ENCODE results near the gene DNAI2. TPM values are rescaled to one million over a fixed set of nuclear protein-coding genes. Genes with fewer than 3 reads are reported as not detected.

DNAI2 gene
- total and polyA plus RNA-seq, 8 donors: 0.11 to 0.77 TPM; not detected in 6

DNA sequence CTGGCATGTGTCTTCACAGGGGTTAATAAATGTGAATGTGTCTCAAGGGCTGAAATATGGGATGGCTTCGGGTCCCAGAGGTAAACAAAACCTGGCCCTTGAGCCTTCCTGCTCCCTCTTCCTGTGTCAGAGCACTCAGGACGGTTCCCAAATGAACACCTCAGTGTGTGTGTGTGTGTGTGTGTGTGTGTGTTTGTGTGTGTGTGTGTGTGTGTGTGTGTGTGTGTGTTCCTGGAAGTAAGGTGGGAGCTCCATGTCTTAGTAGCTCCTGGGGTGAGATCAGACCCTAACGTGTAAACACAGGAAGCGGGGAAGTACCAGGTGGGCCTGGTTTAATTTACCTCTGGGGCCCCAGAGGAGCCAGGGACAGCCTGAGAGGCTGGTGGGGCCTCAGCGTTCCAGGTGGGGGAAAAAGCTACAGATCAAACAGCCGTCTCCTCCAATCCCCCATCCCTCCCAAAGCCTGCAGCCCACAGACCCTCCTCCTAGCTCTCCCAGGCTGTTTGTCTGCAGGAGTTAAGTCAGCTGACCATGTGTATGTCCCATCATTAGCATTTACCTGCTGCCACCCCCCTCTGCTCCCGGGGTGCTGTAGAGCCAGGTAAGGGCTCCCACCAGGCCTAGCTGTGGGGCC, 58.1 kb downstream of the DNAI2 start:
- no peaks in the 10 kb centered on the region for H3K9me3 ChIP-seq
- TF ChIP-seq, protein P1, sequence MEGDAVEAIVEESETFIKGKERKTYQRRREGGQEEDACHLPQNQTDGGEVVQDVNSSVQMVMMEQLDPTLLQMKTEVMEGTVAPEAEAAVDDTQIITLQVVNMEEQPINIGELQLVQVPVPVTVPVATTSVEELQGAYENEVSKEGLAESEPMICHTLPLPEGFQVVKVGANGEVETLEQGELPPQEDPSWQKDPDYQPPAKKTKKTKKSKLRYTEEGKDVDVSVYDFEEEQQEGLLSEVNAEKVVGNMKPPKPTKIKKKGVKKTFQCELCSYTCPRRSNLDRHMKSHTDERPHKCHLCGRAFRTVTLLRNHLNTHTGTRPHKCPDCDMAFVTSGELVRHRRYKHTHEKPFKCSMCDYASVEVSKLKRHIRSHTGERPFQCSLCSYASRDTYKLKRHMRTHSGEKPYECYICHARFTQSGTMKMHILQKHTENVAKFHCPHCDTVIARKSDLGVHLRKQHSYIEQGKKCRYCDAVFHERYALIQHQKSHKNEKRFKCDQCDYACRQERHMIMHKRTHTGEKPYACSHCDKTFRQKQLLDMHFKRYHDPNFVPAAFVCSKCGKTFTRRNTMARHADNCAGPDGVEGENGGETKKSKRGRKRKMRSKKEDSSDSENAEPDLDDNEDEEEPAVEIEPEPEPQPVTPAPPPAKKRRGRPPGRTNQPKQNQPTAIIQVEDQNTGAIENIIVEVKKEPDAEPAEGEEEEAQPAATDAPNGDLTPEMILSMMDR (IDR thresholded peaks at IDR 0.05): no peak
- intact Hi-C loops (cut with DNase I): no loop called here
- H3K4me3 ChIP-seq: no peak overlapping the region
- H3K36me3 ChIP-seq: no peaks in the 10 kb centered on the region
- H3K27me3 ChIP-seq: no peaks in the 10 kb centered on the region
- 67 to 71% methylated on average over 5 to 7 of the region's 7 CpGs for WGBS, 2 donors
- no peaks in the 10 kb centered on the region for H3K4me1 ChIP-seq
- ATAC-seq (no peak), DNase-seq (no peak), FAIRE-seq (no peak)
- H3K27ac ChIP-seq: no peak overlapping the region

- H3K27ac ChIP-seq: no peak overlapping the region
- H3K9me3 ChIP-seq: no peaks in the 10 kb centered on the region
- FAIRE-seq: no peak
- H3K4me3 ChIP-seq: no peak overlapping the region
- TF ChIP-seq, protein P1 (IDR thresholded peaks at IDR 0.05): no peak
- no peaks in the 10 kb centered on the region for H3K27me3 ChIP-seq
- 46 to 51% methylated on average over 11 of the region's 11 CpGs for WGBS, 2 donors
- H3K36me3 ChIP-seq: no peaks in the 10 kb centered on the region
- ATAC-seq: peak in 2 of 4 donors; percentile 17 to 33
- DNase-seq: no peak
- H3K4me1 ChIP-seq: no peaks in the 10 kb centered on the region
- intact Hi-C loops (cut with DNase I): no loop called here
These were observed 58.8 kb downstream of the DNAI2 start for GRCh38 chr17:74332763-74333283.

- H3K4me3 ChIP-seq: no peak overlapping the region
- WGBS, 2 donors: 78 to 82% methylated on average over 2 of the region's 2 CpGs
These were observed 60.5 kb downstream of the DNAI2 start for GRCh38 chr17:74334393-74335039.

GRCh38 chr17:74335529-74336062, 61.6 kb downstream of the DNAI2 start:
- no peak overlapping the region for H3K4me3 ChIP-seq
- H3K9me3 ChIP-seq: no peaks in the 10 kb centered on the region
- WGBS, 2 donors: 72 to 78% methylated on average over 5 of the region's 5 CpGs
- ATAC-seq (no peak), FAIRE-seq (no peak), DNase-seq (no peak)
- intact Hi-C loops (cut with DNase I): no loop called here
- H3K36me3 ChIP-seq: no peaks in the 10 kb centered on the region
- H3K4me1 ChIP-seq: no peaks in the 10 kb centered on the region
- no peaks in the 10 kb centered on the region for H3K27me3 ChIP-seq
- no peak overlapping the region for H3K27ac ChIP-seq
- TF ChIP-seq, protein P1 (IDR thresholded peaks at IDR 0.05): no peak

More at GRCh38 chr17:74334393-74335039, 60.5 kb downstream of the DNAI2 start:
- TF ChIP-seq, protein P1 (IDR thresholded peaks at IDR 0.05): no peak
- Histone ChIP-seq H3K36me3 (no peaks in the 10 kb centered on the region), H3K9me3 (no peaks in the 10 kb centered on the region), H3K4me1 (no peaks in the 10 kb centered on the region), H3K27me3 (no peaks in the 10 kb centered on the region), H3K27ac (no peak overlapping the region)
- ATAC-seq (no peak), FAIRE-seq (no peak), DNase-seq (no peak)
- intact Hi-C loops (cut with DNase I): no loop called here
